SH-SY5Y (cell line): ENCODE results near the gene HSD11B2.

ENCODE experiments used
- GATA2 ChIP-seq: IDR thresholded peaks from 2 replicates; pipeline ENCODE4 v1.6.1; 2011; ENCODE audit warnings: mild to moderate bottlenecking, low read depth, low read length
- GATA3 ChIP-seq: IDR thresholded peaks from 2 replicates; pipeline ENCODE4 v1.6.1; 2011; ENCODE audit warnings: low read depth, mild to moderate bottlenecking, low read length, moderate library complexity

GRCh38 chr16:67403976-67404555 is 26.9 kb upstream of the HSD11B2 start:
- TF ChIP-seq GATA2 (no peak), GATA3 (no peak)
